Lung (tissue), 12 donors: ENCODE data around the gene ANO9. TPM values are rescaled to one million over a fixed set of nuclear protein-coding genes. Genes with fewer than 3 reads are reported as not detected.

Experiments
- ATAC-seq: fragments of 200-7000 bp; cut with Tn5 transposase; one replicate; pipeline ENCODE4 v1.9.1; 2020; ENCODE audit warnings: moderate number of reproducible peaks; ENCODE audit not compliant: insufficient read depth, low FRiP score
- DNase-seq, 3 donors: peaks; one replicate each; pipeline ENCODE4 v3.0.0-alpha.2; 2013 to 2017
- H3K27ac ChIP-seq, 2 donors: one replicate each; pipeline ENCODE4 v1.5.1; 2013; ENCODE audit warnings: mild to moderate bottlenecking in 2 of 2, moderate library complexity in 2 of 2, control low read depth in 1 of 2, inconsistent platforms in 1 of 2, low read depth in 1 of 2, low read length in 1 of 2
- H3K27me3 ChIP-seq, 3 donors: one replicate each; pipeline ENCODE4 v1.5.1; 2013; ENCODE audit warnings: low read length in 2 of 3; ENCODE audit not compliant: control insufficient read depth in 3 of 3, insufficient read depth in 3 of 3
- H3K36me3 ChIP-seq, 4 donors: one replicate each; pipeline ENCODE4 v1.5.1; 2013; ENCODE audit warnings: low read length in 4 of 4, mild to moderate bottlenecking in 1 of 4, moderate library complexity in 1 of 4; ENCODE audit not compliant: control insufficient read depth in 4 of 4, insufficient read depth in 4 of 4
- H3K4me1 ChIP-seq, 5 donors: one replicate each; pipeline ENCODE4 v1.5.1; 2013; ENCODE audit warnings: low read length in 5 of 5, mild to moderate bottlenecking in 2 of 5, moderate library complexity in 1 of 5; ENCODE audit not compliant: control insufficient read depth in 5 of 5, insufficient read depth in 5 of 5
- H3K4me3 ChIP-seq: one replicate; pipeline ENCODE4 v1.5.1; 2013; ENCODE audit warnings: mild to moderate bottlenecking, control low read depth, moderate library complexity
- H3K9ac ChIP-seq, 2 donors: one replicate each; pipeline ENCODE4 v1.5.1; 2013; ENCODE audit warnings: low read length in 2 of 2, control low read depth in 1 of 2; ENCODE audit not compliant: insufficient read depth in 1 of 2
- H3K9me3 ChIP-seq, 4 donors: one replicate each; pipeline ENCODE4 v1.5.1; 2013; ENCODE audit warnings: low read length in 3 of 4, mild to moderate bottlenecking in 1 of 4, moderate library complexity in 1 of 4; ENCODE audit not compliant: control insufficient read depth in 4 of 4, insufficient read depth in 3 of 4
- WGBS, 2 donors: extraction: QIAGEN DNeasy Blood & Tissue Kit; methylation state at CpG; one replicate each; pipeline ENCODE4 v1.1.7; 2013; 5-methylcytosine and 5-hydroxymethylcytosine counted together
- polyA plus RNA-seq, 2 donors: library from polyadenylated mRNA; stranded (reverse); fragments of 200-250 nt; gene quantifications; one replicate each; pipeline ENCODE4 v1.2.1, GENCODE V29; 2013
- total RNA-seq, 2 donors: library from RNA; depleted of rRNA in 1 of 2; stranded (reverse); fragments of >200 nt in 1 of 2; gene quantifications; one replicate each; pipeline ENCODE4 v1.2.1, GENCODE V29; 2014 to 2021
- TF ChIP-seq, protein P1 (sequence below): IDR thresholded peaks from 2 replicates; pipeline ENCODE4 v1.5.1; 2012; ENCODE audit warnings: mild to moderate bottlenecking; ENCODE audit errors: control extremely low read depth, extremely low read depth
- donor health status: control.
- donor health status: control.
- donor health status: Bipolar disorder and iron deficiency.
- donor health status: healthy.
- donor health status: DM: yes; HTN: yes; CAD: no.

ANO9 gene
- total and polyA plus RNA-seq, 4 donors: 5.8 to 18.6 (median 13.2) TPM

DNA sequence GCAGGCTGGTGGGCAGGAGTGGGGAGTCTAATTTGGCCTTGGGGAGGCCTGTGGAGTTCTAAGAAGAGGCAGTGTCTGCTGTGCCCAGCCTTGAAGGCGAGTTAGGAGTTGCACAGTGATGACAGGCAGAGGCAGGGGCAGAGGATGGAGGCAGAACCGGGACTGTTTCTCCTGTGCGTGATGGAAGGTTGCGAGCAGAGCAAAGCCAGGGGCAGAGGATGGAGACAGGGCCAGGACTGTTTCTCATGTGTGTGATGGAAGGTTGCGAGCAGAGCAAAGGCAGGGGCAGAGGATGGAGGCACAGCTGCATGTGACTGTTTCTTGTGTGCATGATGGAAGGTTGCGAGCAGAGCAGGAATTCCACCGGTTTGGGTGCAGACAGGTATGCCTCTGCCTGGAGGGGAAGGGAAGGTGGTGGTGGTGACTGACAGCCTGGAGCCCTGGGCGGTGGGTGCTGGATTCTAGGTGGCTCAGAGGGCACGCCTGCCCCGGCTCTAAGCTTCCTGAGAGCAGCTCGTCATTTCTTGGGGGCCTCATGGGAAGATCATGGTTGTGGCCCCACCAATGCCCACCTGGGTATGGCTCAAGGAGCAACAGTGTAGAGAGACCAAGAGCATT lies 63.8 kb downstream of the ANO9 start:
- Histone ChIP-seq H3K27me3 (no peaks in the 10 kb centered on the region), H3K36me3 (peaks cover 0 to 8% (median under 1%) of the 10 kb centered on the region in 4 donors), H3K9ac (no peak overlapping the region), H3K27ac (no peak overlapping the region), H3K4me1 (no peaks in the 10 kb centered on the region), H3K9me3 (no peaks in the 10 kb centered on the region), H3K4me3 (no peak overlapping the region)
- DNase-seq (no peak), ATAC-seq (no peak)
- TF ChIP-seq, protein P1, sequence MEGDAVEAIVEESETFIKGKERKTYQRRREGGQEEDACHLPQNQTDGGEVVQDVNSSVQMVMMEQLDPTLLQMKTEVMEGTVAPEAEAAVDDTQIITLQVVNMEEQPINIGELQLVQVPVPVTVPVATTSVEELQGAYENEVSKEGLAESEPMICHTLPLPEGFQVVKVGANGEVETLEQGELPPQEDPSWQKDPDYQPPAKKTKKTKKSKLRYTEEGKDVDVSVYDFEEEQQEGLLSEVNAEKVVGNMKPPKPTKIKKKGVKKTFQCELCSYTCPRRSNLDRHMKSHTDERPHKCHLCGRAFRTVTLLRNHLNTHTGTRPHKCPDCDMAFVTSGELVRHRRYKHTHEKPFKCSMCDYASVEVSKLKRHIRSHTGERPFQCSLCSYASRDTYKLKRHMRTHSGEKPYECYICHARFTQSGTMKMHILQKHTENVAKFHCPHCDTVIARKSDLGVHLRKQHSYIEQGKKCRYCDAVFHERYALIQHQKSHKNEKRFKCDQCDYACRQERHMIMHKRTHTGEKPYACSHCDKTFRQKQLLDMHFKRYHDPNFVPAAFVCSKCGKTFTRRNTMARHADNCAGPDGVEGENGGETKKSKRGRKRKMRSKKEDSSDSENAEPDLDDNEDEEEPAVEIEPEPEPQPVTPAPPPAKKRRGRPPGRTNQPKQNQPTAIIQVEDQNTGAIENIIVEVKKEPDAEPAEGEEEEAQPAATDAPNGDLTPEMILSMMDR: no peak
- 90 to 91% methylated on average over 11 of the region's 11 CpGs for WGBS, 2 donors

DNA sequence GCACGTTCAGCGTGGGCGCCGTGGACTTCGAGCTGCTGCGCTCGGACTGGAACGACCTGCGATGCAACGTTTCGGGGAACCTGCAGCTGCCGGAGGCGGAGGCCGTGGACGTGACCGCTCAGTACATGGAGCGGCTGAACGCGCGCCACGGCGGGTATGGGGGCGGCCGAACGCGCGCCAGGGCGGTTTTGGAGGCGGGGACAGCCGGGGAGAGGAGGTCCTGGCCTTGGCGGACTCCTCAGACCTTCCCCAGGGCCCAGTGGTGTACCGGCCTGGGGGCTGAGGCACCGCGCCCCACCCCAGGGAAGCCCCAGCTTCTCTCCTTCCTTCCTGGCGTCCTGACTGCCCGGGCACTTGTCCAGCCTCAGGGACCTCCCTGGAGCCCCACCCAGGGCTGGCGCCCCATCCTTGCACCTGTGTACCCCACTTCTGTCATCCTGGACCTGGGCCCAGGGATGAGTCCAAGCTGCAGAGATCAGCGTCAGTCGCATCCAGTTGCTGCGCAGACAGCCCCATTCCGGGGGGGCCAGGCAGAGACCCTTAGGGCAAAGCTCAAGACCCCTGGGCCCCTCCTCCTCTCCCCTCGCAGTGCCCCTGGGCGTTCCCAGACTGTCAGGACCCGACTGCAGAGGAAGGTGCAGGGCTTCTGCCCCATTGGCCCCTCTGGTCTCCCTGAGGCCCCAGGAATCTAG lies 64.5 kb downstream of the ANO9 start:
- DNase-seq: no peak
- TF ChIP-seq, protein P1: no peak
- no peak for ATAC-seq

DNA sequence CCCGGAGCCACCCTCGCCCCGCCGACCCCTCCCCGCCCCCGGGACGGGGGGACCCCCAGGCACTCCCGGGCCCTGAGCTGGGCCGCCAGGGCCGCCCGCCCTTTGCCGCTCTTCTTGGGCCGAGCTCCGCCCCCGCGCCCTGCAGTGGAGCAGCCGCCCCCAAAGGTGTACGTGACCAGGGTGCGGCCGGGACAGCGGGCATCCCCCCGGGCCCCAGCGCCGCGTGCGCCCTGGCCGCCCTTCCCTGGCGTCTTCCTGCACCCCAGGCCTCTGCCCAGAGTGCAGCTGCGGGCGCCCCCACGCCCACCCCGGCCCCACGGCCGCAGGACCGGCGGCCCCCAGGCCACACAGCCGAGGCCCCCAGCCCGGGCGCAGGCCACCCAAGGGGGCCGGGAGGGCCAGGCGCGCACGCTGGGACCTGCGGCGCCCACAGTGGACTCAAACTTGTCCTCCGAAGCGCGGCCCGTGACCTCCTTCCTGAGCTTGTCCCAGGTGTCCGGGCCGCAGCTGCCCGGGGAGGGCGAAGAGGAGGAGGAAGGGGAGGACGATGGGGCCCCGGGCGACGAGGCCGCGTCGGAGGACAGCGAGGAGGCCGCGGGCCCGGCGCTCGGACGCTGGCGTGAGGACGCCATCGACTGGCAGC lies 65.2 kb downstream of the ANO9 start:
- DNase-seq (no peak), ATAC-seq (no peak)
- no peak overlapping the region for H3K9ac ChIP-seq
- H3K27ac ChIP-seq: no peak overlapping the region
- H3K9me3 ChIP-seq: no peaks in the 10 kb centered on the region
- H3K27me3 ChIP-seq: no peaks in the 10 kb centered on the region
- no peaks in the 10 kb centered on the region for H3K4me1 ChIP-seq
- TF ChIP-seq, protein P1: no peak
- peaks cover 0 to 8% (median under 1%) of the 10 kb centered on the region in 4 donors for H3K36me3 ChIP-seq
- H3K4me3 ChIP-seq: no peak overlapping the region
- 95 to 96% methylated on average over 68 to 70 of the region's 70 CpGs for WGBS, 2 donors

More for the DNA sequence above, 64.5 kb downstream of the ANO9 start:
- 91 to 94% methylated on average over 42 to 44 of the region's 44 CpGs for WGBS, 2 donors
- H3K9me3 ChIP-seq: no peaks in the 10 kb centered on the region
- H3K4me3 ChIP-seq: no peak overlapping the region
- H3K27me3 ChIP-seq: no peaks in the 10 kb centered on the region
- H3K9ac ChIP-seq: no peak overlapping the region
- no peaks in the 10 kb centered on the region for H3K4me1 ChIP-seq
- H3K27ac ChIP-seq: no peak overlapping the region
- H3K36me3 ChIP-seq: peaks cover 0 to 8% (median under 1%) of the 10 kb centered on the region in 4 donors
